ENCODE results near the gene FBXW4.

Gene FBXW4

DNA sequence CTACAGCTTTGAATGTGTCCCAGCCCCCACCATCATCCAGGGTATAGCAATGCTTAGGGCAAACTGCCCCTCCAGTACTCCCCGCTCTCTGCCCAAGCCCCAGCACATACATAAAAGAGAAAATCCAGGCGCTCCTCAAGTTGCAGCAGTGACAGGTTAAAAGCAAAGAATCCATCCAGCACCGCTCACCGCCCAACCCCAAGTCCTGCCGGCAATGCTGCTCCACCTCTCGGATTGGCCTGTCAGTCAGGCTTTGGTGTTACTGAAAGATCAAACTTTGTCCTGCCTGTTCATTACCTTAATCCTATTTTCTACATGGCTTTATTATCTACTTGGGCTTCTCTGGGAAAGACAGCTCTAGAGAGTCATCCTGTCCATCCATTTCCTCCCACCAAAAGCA lies 75.0 kb downstream of the FBXW4 start:
- H3K4me1 Mint-ChIP-seq = no peaks in the 10 kb centered on the region
- H3K4me3 Mint-ChIP-seq = no peak overlapping the region
- no peaks in the 10 kb centered on the region for H3K27me3 Mint-ChIP-seq
- H3K36me3 Mint-ChIP-seq = peaks cover 11% of the 10 kb centered on the region
- H3K27ac Mint-ChIP-seq = no peak overlapping the region
- no peaks in the 10 kb centered on the region for H3K9me3 Mint-ChIP-seq

DNA sequence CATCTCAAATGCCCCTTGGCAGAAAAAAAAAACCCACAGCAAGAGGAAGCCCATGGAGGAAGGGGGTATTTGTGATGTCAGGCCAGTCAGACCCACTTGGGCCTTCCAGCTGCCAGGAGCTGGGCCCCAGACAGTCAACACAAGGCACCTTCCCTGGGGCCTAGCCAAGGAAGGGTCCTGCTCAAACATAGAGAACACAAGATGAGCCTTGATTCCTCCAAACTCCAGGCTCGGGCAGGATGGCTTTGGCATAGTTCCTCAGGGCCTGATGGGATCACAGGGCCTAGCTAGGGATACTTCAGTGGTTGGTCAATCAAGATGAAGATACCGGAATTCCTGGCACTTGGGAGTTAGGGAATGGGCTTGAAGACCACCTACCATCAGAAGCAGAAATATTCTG lies 76.1 kb downstream of the FBXW4 start:
- H3K9me3 Mint-ChIP-seq = no peaks in the 10 kb centered on the region
- H3K27me3 Mint-ChIP-seq = no peaks in the 10 kb centered on the region
- no peak overlapping the region for H3K27ac Mint-ChIP-seq
- H3K4me1 Mint-ChIP-seq = no peaks in the 10 kb centered on the region
- peaks cover 9% of the 10 kb centered on the region for H3K36me3 Mint-ChIP-seq
- no peak overlapping the region for H3K4me3 Mint-ChIP-seq

DNA sequence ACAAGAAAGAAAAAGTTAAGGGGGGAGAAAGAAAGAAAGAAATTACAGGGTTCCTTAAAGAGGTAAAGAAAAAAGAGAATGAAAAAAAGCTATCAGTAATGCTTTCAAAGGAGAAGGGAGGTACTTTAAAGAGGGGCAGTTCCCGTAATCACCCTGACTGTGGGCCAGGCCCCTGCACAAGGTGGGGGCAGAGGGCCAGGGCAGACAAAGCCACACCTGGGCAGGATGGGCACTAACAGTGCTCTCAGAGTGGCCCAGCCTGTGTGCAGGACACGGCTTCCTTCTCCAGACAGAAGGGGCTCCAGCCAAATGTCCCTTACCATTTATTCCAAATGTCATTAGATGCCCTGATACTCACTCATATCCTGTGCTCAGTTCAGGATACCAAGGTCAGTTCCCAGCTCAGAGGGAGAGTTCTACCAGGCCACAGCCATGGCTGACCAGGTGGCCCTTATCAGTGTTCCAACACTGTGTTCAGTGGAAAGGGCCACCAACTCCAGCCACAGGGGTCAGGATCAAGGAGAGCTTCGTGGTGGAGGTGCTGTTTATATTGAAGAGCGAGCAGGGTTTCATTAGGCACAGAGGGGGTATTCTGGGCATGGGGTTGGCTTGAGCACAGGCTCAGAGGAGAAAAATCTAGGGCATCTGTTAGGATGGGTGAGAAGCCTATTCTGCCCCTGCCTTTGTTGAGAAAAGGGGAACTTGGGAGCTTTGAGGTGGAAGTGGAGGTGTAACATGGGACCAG lies 77.0 kb downstream of the FBXW4 start:
- peaks cover 6% of the 10 kb centered on the region for H3K36me3 Mint-ChIP-seq

DNA sequence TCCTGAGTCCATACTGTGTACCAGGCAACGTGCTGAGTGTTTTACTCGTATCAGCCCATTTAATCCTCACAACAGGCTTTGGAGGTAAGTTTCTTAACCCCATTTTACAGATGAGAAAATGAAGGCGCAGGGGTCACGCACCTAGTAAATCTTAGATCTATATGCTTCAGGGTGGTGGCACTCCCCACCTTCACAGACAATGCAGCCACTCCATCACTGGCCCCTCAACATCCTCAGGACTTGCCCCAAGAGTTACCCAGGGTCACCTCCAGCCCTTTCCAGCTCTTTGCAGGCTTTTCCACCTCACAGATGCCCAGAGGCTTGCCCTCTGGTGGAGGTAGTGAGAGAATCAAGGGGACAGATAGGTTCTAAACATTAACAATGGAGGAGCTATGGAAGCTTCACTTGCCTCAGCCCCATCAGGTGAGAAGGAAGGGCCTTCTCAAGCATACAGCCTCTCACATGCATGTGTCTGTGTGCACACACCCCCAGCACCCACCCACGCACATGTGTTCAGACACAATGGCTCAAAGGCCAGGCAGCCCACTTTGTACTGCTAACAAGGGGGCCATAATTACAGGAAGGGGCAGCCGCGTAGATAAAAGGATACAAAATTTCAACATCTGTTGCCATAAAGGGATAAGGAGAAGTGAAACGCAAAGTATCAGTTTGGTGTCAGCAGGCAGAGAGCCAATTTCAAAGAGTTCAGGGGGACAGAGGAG lies 77.7 kb downstream of the FBXW4 start:
- peaks cover 6% of the 10 kb centered on the region for H3K36me3 Mint-ChIP-seq
- H3K27me3 Mint-ChIP-seq = no peaks in the 10 kb centered on the region
- no peaks in the 10 kb centered on the region for H3K9me3 Mint-ChIP-seq
- H3K4me3 Mint-ChIP-seq = no peak overlapping the region
- peak overlapping the region; percentile 23 for H3K27ac Mint-ChIP-seq
- H3K4me1 Mint-ChIP-seq = no peaks in the 10 kb centered on the region

More for the DNA sequence above, 77.0 kb downstream of the FBXW4 start:
- Mint-ChIP-seq H3K9me3 (no peaks in the 10 kb centered on the region), H3K27me3 (no peaks in the 10 kb centered on the region), H3K4me3 (no peak overlapping the region), H3K4me1 (no peaks in the 10 kb centered on the region), H3K27ac (peak overlapping the region; percentile 23)

DNA sequence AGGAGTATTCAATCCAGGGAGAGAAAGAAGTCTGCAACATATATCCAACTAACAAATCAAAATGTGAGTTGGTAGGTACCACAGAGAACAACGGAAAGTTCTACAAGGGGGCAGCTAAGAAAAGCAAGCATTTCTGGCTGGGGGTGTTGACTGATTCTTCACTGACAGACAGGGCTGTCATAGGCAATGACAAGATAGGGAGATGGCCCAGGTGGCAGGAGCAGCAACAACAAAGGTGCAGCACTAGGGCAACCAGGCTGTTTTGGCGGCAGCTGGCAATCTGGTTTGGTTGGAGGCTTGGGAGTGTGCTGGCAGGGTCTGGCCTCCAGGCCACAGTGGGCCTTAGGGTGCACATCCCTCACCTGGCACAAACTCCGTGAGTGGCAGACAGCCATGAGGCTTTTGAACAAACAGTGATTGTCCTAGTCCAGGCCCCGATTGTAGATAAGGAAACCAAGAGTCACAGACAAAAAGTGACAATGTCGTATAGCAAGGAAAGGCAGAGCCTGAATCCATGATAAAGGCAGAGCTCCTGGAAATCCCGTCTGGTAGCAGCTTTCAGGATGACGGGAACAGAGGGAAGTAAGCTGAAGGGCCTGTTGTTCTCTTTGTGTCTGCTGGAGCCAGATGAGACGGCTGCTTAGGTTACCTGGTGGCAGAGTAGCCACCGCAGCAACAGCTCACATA lies 78.4 kb downstream of the FBXW4 start:
- Mint-ChIP-seq H3K27me3 (no peaks in the 10 kb centered on the region), H3K4me1 (peaks cover 2% of the 10 kb centered on the region), H3K9me3 (no peaks in the 10 kb centered on the region), H3K36me3 (peaks cover 2% of the 10 kb centered on the region), H3K4me3 (no peak overlapping the region), H3K27ac (no peak overlapping the region)

DNA sequence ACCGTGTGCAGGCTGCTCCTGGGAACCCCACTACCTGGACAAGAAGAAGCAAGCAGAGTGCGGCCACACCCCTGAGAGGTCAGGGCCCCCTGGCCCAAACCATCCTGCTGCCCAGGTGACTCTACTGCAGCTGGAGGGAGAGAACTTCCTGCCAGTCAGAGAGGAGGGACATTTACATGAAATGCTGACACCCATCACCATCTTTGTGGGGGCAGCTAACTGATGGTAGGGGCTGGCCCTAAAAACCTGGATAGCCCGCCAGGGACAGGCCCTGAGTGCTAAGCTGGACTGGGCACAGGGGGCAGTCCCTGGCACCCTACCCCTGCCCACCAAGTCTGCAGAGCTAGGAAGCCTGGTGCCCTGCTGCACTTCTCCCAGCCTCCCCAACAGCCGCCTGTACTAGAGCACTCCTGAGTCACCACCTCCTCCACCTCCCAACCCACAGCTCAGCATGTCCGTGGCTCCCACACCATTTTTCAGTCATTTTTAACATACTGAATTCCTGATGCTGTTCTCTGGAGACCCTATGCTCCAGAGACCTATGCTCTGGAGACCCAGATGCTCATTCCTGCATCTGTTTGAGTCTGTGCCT lies 79.3 kb downstream of the FBXW4 start:
- Mint-ChIP-seq H3K36me3 (peaks cover 4% of the 10 kb centered on the region), H3K4me3 (no peak overlapping the region), H3K27ac (no peak overlapping the region), H3K9me3 (no peaks in the 10 kb centered on the region), H3K4me1 (peaks cover 4% of the 10 kb centered on the region), H3K27me3 (no peaks in the 10 kb centered on the region)

DNA sequence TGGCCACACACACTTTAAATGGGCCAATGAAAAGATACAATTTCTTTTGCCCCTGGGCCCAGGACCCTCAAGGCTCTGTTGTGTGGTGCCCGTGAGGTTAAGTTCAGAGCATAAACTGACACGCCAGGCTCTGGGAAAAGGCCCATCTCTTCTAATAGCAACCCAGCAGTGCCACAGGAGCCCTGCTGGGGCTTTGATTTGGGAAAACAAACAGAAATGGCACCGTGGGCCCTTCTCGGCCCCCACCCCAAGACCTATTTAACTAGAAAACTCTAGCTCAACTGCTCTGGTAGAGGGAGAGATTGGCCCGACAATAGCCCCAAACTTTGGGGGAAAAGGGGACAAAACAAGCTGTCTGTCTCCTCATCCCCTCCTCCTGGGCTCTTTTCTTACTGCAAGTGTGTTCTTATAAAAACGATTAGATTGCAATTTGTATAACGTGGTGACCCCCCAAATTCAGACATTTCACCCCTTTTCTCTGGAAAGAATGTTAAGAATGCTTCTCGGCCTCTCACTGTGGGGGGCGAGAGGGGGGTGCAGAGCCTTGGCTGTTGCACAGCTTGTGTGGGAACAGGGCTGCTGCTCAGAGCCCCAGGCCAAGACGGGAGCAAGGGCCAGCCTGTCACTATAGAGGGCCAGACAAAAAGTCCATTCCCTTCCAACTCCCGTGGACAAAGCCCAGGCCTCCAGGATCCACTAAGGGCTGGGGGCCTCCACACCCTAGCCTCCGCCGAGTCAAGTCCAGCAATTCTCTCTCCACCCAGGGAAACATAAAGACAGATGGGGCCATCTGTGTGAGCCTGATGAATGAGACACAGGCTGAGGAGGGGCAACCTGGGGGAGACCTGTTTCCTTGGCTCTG lies 80.1 kb downstream of the FBXW4 start:
- H3K9me3 Mint-ChIP-seq = no peaks in the 10 kb centered on the region
- peaks cover 4% of the 10 kb centered on the region for H3K36me3 Mint-ChIP-seq
- H3K4me1 Mint-ChIP-seq = peaks cover 4% of the 10 kb centered on the region
- H3K27me3 Mint-ChIP-seq = no peaks in the 10 kb centered on the region
- H3K27ac Mint-ChIP-seq = no peak overlapping the region
- no peak overlapping the region for H3K4me3 Mint-ChIP-seq

DNA sequence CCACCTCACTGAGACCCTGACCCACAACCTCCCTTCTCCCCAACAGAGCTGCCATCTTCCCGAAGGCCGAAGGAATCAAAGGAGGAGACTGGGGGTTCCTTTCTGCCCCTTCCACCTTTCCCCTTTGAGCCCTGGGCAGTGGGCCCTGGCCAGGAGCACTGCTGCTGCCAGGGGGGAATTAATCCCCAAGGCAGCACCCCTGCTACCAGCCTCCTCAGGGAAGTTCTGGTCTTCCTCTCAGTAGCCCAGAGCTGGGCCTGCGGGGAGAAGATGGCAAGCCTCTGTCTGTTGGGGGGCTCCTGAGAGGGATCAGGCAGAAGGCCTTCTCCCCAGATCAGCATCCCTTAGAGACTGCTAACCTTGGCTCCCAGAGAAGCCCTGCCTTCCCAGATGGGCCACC lies 81.3 kb downstream of the FBXW4 start:
- Mint-ChIP-seq H3K27me3 (no peaks in the 10 kb centered on the region), H3K9me3 (no peaks in the 10 kb centered on the region), H3K4me1 (peaks cover 4% of the 10 kb centered on the region), H3K27ac (no peak overlapping the region), H3K4me3 (no peak overlapping the region), H3K36me3 (peaks cover 6% of the 10 kb centered on the region)

DNA sequence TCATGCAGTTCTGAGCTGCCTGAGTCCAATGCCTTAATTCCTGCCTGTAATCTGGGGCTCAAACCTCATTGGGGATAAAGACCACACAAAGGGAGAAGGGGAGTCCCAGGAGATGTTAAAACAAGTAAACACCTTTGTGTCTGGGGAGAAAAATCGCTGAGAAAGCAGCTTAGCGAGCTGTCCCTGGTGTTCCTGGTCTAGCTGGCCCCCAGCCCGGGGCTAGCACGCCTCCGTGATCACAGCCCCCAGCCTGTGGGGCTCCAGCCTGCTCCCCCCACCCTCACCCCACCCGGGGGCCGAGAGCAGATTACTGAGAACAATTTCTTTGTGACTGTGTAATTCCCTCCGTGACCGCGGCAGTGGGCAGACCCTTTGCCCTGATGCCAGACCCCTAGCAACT lies 82.1 kb downstream of the FBXW4 start:
- Mint-ChIP-seq H3K27me3 (no peaks in the 10 kb centered on the region), H3K4me1 (peaks cover 4% of the 10 kb centered on the region), H3K36me3 (peaks cover 6% of the 10 kb centered on the region), H3K4me3 (no peak overlapping the region), H3K27ac (no peak overlapping the region), H3K9me3 (no peaks in the 10 kb centered on the region)

DNA sequence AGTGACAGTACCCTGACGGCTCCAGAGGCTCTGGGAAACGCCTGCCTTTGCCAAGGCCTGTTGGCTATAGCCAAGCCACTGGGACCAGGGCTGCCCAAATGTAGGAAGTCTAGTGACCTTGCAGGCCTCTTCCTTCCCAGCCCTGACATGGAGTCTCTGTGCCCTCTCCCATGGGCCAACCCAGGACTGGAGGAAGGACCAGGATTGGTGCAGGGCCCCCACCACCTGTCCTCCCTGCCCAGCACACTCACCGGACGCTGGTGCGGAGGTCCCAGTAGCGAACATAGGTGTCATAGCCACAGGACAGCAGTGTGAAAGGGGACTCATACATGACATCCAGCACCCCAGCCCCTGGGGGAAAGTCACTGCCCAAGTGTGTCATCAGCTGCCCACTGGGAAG lies 82.9 kb downstream of the FBXW4 start:
- no peak overlapping the region for H3K4me3 Mint-ChIP-seq
- no peaks in the 10 kb centered on the region for H3K27me3 Mint-ChIP-seq
- peak overlapping the region; percentile 12 for H3K27ac Mint-ChIP-seq
- H3K36me3 Mint-ChIP-seq = peaks cover 3% of the 10 kb centered on the region
- no peaks in the 10 kb centered on the region for H3K9me3 Mint-ChIP-seq
- peaks cover 4% of the 10 kb centered on the region for H3K4me1 Mint-ChIP-seq

DNA sequence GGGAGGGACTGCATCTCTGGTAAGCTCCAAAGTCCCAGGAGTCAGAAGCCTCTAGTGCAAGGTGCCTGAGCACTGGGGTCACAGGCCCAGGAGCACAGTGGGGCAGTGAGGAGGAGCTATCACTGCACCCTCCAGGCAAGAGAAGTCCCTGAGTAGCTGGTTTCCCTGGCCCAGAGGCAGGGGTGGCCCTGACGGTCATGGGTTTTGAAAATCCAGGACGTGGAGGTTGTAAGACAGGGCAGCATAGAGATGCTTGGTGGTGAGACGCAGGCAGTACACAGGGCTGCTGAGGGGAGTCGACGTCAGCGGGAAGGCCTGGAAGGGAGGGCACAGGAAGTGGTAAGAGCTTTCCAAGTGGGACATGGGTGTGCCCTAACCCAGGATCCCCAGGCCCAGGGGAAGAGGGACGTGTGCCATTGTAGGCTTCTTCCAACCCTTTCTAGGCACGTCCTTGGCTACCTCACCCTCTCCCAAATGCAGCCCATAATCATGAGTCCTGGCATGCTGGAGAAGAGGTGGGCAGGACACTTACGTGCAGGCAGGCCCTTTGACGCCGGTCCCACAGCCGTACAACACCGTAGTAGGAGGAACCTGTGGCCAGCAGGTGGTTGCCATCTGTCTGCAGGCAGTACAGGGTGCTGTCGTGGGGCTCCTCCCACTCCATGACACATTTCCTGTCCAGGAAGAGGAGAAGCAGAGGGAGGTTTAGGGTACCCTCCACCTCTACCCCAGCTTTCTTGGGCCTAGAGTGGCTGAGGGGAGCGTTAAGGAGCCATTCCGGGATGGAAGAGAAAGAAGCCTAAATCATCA lies 83.7 kb downstream of the FBXW4 start:
- H3K4me3 Mint-ChIP-seq = no peak overlapping the region
- no peaks in the 10 kb centered on the region for H3K27me3 Mint-ChIP-seq
- no peaks in the 10 kb centered on the region for H3K9me3 Mint-ChIP-seq
- peak overlapping the region; percentile 68 for H3K27ac Mint-ChIP-seq
- H3K4me1 Mint-ChIP-seq = peaks cover 4% of the 10 kb centered on the region
- H3K36me3 Mint-ChIP-seq = peaks cover 3% of the 10 kb centered on the region

DNA sequence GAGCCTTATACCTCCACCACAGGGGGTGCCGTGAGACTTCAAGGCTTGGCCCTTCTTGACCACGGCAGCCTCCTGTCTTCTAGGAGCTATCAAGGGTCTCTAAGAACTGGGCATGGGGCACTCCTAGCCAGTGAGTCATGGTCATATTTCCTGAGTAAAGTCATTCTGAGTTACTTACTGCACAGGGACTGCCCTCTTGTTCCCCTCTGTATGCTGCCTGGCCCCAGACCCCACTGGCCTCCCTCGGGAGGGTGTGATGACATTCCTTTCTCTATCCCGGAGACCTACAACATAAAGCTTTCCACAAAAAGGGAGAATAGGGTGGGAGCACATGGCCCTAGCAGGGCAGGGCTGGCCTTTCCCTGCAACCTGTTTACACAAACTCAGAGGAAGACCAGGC lies 85.5 kb downstream of the FBXW4 start:
- H3K9me3 Mint-ChIP-seq = no peaks in the 10 kb centered on the region
- peaks cover 3% of the 10 kb centered on the region for H3K36me3 Mint-ChIP-seq
- no peaks in the 10 kb centered on the region for H3K27me3 Mint-ChIP-seq
- no peak overlapping the region for H3K4me3 Mint-ChIP-seq
- peaks cover 4% of the 10 kb centered on the region for H3K4me1 Mint-ChIP-seq
- H3K27ac Mint-ChIP-seq = no peak overlapping the region

DNA sequence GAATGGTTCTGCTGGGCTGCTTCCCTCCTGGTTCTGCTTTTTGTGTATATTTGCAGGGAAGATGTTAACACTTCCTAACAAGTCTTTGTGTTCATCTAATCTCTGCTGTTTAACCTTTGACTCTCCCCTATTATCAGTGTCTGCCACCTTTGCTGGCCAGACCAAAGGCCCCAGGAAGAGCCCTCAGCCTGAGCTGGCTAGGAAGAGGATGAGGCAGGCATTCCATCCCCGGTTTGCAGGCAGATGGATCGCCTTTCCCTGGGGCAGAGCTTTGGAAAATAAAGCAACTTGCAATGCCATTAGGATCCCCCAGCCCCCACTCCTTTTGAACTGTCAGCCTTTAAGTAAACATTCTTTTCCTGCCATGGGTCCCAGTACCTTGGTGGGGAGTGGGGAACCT lies 87.8 kb downstream of the FBXW4 start:
- Mint-ChIP-seq H3K27ac (no peak overlapping the region), H3K4me3 (no peak overlapping the region), H3K4me1 (peaks cover 4% of the 10 kb centered on the region), H3K9me3 (no peaks in the 10 kb centered on the region), H3K27me3 (no peaks in the 10 kb centered on the region), H3K36me3 (peaks cover 5% of the 10 kb centered on the region)

DNA sequence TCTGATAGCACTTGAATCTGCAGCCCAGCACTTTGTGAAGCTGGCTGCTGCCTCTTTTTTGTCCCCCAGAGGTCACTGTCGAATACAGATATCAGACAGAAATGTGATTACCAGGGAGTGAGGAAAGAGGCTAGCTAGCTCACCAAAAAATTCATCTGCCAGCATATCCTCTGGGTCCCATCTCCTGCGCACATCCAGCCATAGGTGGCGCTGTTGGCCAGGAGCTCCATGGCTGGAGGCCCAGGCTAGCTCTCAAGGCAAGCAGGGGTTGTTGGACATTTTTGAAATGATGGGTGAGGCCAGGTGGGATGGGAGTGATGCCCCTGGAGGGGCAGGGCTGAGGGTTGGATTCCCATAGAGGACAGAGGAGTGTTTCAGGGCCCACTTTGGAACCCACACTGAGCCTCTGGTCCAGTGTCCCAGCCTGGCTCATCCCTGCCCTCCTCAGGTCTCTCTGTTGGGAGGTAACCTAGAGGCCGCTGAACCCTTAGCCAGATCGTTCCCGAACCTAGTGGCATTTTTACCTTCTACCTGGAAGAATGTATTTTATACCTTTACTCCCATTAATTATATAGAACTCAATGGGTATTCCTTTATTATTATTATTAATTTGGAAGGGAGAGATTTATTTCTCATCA lies 92.1 kb downstream of the FBXW4 start:
- Mint-ChIP-seq H3K36me3 (peaks cover 1% of the 10 kb centered on the region), H3K27me3 (no peaks in the 10 kb centered on the region), H3K9me3 (no peaks in the 10 kb centered on the region), H3K4me3 (no peak overlapping the region), H3K27ac (peak overlapping the region; percentile 41), H3K4me1 (no peaks in the 10 kb centered on the region)
